Glomerular visceral epithelial cell (primary cell): ENCODE results near the gene SRSF8.
"Not testable (repeated sequence)": the region's sequence is repeated elsewhere in the genome, so short reads cannot be mapped to it uniquely, and the experiment has no call there.

Experiments
- DNase-seq: peaks from one replicate; pipeline ENCODE4 v3.0.0-alpha.2; 2016; ENCODE audit errors: extremely low spot score

Gene SRSF8

DNA sequence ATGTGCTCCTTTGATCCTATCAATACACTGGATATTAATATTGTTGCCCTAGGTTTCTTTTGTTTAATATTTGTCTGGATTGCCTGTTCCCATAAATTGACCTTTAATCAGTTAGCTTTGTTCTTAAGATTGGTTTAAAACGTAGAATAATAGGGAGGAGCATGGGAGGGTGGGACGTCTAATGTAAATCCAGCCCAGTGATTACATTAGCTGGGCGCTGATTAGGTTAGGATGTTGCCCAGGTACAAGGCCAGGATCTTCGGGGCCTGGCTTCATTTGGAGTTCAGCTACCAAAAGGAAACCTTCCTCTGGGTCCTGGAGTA is at the start of gene SRSF8:
Gene SRSF8 (plus strand): TSS at position 204 of the 323 bp plus-strand sequence. CDS start 308 bp downstream, outside the sequence.
- no peak for DNase-seq

GRCh38 chr11:95021468-95021867 is 45.3 kb upstream of the SRSF8 start:
- DNase-seq = not testable (repeated sequence)

DNA sequence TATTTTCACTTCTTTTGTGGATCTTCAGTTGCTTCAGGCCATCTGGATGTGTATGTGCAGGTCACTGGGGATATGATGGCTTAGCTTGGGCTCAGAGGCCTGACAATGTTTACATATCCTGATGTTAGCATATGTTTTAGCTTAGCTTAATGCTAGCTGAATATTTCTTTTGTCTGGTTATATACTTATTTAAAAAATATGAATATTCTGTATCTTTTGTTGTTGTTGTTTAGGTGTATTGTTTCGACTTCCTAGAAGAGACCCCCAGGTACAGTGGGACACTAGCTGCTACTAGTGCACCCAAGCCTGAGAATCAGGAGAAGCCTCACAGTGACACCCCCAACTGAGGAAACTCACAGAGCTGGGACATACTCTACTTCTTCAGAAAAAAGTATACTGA is 41.8 kb upstream of the SRSF8 start, which contains the start of gene KDM4E:
Gene KDM4E (plus strand): TSS at position 301 of the 400 bp plus-strand sequence. CDS start 300 bp downstream, outside the sequence.
- DNase-seq = no peak

DNA sequence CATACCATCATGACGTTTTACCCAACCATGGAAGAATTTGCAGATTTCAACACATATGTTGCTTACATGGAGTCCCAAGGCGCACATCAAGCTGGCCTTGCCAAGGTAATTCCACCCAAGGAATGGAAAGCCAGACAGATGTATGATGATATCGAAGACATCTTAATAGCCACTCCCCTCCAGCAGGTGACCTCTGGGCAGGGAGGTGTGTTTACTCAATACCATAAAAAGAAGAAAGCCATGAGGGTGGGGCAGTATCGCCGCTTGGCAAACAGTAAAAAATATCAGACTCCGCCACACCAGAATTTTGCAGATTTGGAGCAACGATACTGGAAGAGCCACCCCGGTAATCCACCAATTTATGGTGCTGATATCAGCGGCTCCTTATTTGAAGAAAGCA is 41.1 kb upstream of the SRSF8 start:
- not testable (repeated sequence) for DNase-seq

GRCh38 chr11:95028357-95028756 is 38.4 kb upstream of the SRSF8 start:
- DNase-seq = no peak

DNA sequence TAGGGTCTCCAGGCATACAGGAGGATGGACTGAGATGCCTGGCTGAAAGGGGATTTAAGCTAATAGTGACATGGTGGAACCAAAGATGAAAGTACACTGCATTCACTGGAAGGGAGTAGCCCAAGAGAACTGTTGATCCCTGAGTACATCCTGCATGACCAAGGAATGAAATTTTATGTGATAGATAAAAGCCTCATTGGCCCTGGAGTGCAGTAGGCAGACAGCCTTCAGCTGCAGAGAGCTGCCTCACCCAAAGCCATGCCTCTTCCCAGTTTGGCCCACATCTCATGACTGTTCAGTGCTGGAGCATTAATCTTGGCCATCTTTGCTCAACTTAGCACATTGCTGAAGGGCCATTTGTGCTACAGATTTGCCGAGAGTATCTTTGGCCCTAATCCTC is 33.7 kb upstream of the SRSF8 start:
- no peak for DNase-seq

DNA sequence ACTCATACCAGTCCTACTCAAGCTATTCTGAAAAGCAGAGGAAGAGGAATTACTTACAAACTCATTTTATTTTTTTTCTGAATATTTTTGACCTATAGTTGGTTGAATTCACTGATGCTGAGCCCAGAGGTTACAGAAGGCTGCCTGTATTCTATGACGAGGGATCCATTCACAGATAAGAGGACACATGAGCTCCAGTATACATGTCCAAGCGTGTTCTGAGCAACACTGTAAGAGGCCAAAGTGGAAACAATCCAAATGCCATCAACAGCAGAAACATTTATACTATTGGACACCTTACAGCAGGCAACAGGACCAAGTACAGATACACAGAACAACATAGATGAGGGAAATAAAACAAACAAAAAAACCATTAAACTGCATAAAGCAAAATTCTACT is 31.4 kb upstream of the SRSF8 start:
- DNase-seq = no peak

DNA sequence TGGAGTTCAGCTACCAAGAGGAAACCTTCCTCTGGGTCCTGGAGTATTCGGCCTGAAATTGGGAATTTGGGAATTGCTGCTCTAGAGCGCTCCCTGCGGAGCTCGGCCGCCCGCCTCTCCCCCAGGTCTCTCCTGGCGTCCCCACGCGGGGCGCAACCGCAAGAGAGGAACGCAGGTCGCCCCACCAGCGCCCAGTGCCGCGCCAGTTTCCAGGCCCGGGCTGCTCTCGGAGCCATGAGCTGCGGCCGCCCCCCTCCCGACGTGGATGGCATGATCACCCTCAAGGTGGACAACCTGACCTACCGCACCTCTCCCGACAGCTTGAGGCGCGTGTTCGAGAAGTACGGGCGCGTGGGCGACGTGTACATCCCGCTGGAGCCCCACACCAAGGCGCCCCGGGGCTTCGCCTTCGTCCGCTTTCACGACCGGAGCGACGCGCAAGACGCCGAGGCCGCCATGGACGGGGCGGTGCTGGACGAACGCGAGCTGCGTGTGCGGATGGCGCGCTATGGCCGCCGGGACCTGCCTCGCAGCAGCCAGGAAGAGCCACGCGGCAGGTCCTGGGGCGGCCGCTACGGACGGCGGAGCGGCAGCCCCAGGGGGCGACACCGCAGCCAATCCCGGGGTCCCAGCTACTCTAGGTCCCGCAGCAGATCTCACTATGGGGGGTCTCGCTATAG is 29.2 kb upstream of the SRSF8 start:
- DNase-seq = not testable (repeated sequence)

DNA sequence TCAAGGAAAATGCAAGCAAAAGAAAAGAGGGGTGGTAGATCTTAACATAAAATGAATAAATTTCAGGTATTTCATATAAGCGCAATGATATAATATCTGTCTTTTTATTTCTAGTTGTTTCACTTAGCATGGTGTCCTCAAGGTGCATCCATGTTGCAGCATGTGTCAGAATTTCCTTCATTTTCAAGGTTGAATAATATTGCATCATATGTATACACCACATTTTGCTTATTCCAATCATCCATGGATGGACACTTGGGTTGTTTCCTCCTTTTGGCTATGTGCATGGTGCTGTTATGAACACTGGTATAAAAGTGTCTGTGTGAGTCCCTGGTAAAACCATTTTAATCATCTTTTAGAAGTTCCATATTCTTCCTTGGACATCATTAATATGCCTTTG is 24.5 kb upstream of the SRSF8 start:
- DNase-seq = no peak

GRCh38 chr11:95042906-95043305 is 23.8 kb upstream of the SRSF8 start:
- DNase-seq = no peak

- DNase-seq = no peak
Observed at GRCh38 chr11:95044010-95044409, 22.7 kb upstream of the SRSF8 start.

DNA sequence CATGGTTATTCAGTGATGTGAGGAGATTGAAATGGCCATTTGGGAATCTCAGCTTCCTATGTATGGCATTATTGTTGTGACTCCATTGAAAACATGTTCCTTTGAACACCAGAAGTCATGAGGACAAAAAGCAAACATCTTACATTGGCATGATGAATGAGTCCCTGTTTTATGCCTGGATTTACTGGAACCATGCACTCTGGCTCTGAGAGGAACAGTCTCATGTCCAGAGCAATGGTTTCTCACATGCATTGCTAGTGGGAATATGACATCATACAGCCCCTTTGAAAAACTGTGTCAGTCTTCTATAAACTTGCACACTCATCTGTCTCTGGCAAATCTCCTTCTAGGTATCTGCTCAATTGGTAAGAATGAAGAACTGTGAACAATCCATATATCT is 20.9 kb upstream of the SRSF8 start:
- no peak for DNase-seq

DNA sequence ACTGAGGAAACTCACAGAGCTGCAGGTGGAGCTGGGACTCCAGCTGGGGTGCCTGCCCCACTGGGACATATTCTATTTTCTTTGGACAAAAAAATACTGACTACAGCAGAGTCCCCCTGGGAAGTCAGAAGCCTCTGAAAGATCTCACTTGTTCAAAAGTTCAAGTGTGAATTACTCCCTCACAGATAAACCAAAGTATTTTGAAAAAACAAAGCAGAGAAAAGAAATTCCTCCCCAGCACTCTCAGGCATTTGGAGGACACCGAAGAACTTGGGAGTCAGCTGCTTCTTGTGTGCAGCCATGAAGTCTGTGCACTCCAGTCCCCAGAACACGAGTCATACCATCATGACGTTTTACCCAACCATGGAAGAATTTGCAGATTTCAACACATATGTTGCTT is 17.6 kb upstream of the SRSF8 start, which contains the start of gene KDM4F:
Gene KDM4F (plus strand): TSS at position 301 of the 400 bp plus-strand sequence.
- DNase-seq = not testable (repeated sequence)

GRCh38 chr11:95050595-95051202 is 16.0 kb upstream of the SRSF8 start:
- no peak for DNase-seq

DNA sequence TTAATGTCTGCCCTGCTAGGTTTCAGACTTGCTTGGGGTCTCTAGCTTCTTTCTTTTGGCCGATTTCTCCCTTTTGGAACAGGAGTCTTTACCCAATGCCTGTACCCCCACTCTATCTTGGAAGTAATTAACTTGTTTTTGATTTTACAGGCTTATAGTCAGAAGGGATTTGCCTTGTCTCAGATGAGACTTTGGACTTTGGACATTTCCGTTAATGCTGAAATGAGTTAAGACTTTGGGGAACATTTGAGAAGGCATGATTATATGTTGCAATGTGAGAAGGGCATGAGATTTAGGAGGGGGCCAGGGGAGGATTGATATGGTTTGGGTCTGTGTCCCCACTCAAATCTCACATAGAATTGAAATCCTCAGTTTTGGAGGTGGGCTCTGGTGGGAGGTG is 12.4 kb upstream of the SRSF8 start:
- DNase-seq = no peak

- no peak for DNase-seq
Observed at GRCh38 chr11:95055283-95055897, 11.3 kb upstream of the SRSF8 start.

DNA sequence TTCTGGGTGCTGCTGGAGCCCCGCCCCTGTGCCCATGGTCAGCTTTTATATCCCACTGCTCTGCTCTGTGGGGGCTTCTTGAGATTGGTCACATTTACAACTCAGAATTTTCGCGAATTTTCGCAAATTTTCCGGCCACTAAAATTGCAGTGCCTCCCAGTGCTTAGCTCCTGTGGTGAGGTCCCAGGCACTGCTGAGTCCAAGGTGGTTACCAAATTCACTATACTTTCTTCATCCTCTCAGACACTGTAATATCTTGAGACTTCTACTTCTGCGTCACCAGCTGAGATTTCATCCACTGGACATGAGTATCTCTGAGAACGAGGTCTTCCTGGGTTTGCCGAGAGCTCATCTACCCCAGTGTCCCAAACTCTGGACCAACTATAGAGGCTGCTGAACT is 8.8 kb upstream of the SRSF8 start:
- no peak for DNase-seq

DNA sequence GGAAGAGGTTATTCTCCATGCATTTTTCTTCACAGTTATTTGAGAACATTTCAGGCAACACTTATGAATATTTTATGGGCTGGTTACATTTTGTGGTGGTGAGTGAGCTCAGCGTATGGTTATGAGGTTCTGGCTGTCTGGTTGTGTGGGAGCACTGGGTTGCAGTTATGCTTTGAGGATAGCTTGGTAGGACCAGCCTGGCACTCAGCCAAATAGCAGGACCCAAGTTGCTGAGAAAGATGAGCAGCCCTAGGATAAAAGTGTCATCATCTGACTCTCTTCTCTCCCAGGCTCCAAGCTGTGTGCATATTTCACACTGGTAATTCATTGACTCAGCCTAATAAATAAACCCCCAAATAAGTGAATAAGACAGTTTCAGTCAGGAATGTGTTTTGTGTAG is 8.1 kb upstream of the SRSF8 start:
- no peak for DNase-seq

- no peak for DNase-seq
Observed at GRCh38 chr11:95059046-95059445, 7.7 kb upstream of the SRSF8 start.

GRCh38 chr11:95065336-95065735 is 1.4 kb upstream of the SRSF8 start:
- no peak for DNase-seq

DNA sequence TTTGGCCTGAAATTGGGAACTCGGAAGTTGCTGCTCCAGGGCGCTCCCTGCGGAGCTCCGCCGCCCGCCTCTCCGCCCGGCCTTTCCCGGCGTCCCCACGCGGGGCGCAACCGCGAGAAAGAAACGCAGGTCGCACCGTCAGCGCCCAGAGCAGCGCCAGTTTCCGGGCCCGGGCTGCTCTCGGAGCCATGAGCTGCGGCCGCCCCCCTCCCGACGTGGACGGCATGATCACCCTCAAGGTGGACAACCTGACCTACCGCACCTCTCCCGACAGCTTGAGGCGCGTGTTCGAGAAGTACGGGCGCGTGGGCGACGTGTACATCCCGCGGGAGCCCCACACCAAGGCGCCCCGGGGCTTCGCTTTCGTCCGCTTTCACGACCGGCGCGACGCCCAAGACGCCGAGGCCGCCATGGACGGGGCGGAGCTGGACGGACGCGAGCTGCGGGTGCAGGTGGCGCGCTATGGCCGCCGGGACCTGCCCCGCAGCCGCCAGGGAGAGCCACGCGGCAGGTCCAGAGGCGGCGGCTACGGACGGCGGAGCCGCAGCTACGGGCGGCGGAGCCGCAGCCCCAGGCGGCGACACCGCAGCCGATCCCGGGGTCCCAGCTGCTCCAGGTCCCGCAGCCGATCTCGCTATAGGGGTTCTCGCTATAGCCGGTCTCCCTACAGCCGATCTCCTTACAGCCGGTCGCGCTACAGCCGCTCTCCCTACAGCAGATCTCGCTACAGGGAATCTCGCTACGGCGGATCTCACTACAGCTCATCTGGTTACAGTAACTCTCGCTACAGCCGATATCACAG is 521 bp downstream of the SRSF8 start:
- DNase-seq = peak; percentile 71

DNA sequence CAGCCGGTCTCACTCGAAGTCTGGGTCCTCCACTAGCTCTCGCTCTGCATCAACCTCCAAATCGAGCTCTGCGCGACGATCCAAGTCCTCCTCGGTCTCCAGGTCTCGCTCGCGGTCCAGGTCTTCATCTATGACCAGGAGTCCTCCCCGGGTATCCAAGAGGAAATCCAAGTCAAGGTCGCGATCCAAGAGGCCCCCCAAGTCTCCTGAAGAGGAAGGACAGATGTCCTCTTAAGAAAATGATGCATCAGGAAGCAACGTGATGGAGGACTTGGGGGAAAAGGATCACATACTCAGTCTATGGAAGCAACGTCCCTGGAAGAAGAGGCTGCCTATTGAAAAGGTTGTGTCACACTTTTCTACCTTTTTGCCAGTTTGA is 1.1 kb downstream of the SRSF8 start:
- DNase-seq = no peak
